Measurements from ENCODE around the gene SMIM3. TPM values are rescaled to one million over a fixed set of nuclear protein-coding genes. Genes with fewer than 3 reads are reported as not detected.

The SMIM3 gene
- total and polyA plus RNA-seq, 2 of the 13 experiments (the other 11 are each of a cell fraction or from before 2014, with no cell fraction given) = 11.6 to 96.7 TPM

DNA sequence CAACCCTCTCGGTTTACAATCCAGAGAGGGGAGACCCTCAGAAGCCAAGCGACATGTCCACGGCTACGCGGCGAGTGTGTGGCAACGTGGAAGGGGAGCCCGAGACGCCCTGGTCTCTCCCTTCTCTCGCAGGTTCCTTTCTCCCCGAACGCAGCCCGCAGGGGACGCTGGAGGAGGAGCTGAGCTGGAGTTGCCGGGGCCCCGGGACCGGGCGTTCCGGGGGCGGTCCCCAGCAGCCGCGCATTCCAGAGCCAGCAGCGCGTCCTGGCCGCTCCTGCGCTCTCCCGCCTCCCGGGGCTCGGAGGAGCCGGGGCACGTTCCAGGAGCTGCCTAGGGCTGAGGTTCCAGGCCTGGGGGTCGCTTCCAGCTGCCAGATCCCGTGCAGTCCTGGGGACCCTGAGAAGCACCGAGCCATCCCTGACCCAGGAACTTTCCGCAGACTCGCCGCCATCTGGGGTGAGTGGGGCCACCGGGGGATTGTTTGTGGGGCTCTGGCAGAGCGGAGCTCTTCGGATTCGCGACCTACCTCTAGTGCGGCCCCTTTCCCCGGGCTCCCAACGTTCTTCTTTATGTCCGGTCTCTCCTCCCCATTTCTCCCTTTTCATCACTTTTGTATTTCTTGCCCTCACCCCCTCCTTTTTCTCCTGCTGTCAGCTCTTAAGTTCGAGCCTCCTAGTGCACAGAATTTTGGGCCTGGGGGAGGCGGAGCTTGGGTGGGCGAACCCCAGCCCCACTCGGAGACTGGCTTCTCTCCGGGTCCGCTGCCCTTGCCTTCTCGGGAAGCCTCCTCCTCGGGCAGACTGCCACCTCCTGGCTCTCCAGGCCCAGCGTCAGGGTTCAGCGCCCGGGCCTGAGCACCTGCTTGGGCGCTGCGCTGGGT lies at the start of gene SMIM3 (continued):
- no peak for TF ChIP-seq NFYC (CRISPR knock-in tag; IDR thresholded peaks at IDR 0.05)
- TF ChIP-seq BCL6 (CRISPR knock-in tag; IDR thresholded peaks at IDR 0.05) = peak; percentile 5; the same call in 1 of the 2 replicates
- peak; percentile 27; the same call in 1 of the 2 replicates for TF ChIP-seq ATF3 (CRISPR knock-in tag; IDR thresholded peaks at IDR 0.05)
- TF ChIP-seq MYC (CRISPR knock-in tag; IDR thresholded peaks at IDR 0.05; ENCODE audit: borderline replicate concordance) = peak; percentile 32; the same call in 1 of the 2 replicates
- TF ChIP-seq KAT7 (CRISPR knock-in tag; IDR thresholded peaks at IDR 0.05; ENCODE audit: borderline replicate concordance) = peak; percentile 79; the same call in 1 of the 2 replicates
- TF ChIP-seq XRCC5 (optimal IDR thresholded peaks at IDR 0.05; ENCODE audit: low read length) = peak; percentile 73
- peak; percentile 47; the same call in 1 of the 2 replicates for TF ChIP-seq TOPORS (CRISPR knock-in tag; IDR thresholded peaks at IDR 0.05)
- peak; percentile 43 for TF ChIP-seq U2AF1 (optimal IDR thresholded peaks at IDR 0.05; ENCODE audit: low read depth, low read length)
- TF ChIP-seq, protein P1, sequence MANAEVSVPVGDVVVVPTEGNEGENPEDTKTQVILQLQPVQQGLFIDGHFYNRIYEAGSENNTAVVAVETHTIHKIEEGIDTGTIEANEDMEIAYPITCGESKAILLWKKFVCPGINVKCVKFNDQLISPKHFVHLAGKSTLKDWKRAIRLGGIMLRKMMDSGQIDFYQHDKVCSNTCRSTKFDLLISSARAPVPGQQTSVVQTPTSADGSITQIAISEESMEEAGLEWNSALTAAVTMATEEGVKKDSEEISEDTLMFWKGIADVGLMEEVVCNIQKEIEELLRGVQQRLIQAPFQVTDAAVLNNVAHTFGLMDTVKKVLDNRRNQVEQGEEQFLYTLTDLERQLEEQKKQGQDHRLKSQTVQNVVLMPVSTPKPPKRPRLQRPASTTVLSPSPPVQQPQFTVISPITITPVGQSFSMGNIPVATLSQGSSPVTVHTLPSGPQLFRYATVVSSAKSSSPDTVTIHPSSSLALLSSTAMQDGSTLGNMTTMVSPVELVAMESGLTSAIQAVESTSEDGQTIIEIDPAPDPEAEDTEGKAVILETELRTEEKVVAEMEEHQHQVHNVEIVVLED (CRISPR knock-in tag; IDR thresholded peaks at IDR 0.05; ENCODE audit: borderline replicate concordance) = 0 out of 2 replicates have a peak, but pooled peaks have one; percentile 33
- TF ChIP-seq, protein P2, sequence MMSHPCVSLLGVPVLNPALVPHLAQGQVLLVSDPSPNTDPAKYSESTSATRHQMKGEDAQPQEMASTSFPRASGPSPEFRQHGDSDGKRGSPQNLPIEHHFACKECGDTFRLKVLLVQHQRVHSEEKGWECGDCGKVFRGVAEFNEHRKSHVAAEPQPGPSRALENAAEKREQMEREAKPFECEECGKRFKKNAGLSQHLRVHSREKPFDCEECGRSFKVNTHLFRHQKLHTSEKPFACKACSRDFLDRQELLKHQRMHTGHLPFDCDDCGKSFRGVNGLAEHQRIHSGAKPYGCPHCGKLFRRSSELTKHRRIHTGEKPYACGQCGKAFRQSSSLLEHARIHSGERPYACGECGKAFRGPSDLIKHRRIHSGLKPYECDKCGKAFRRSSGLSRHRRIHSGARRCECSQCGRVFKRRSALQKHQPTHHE (CRISPR knock-in tag; IDR thresholded peaks at IDR 0.05; ENCODE audit: borderline replicate concordance) = 0 out of 2 replicates have a peak, but pooled peaks have one; percentile 28
- TF ChIP-seq, protein P3, sequence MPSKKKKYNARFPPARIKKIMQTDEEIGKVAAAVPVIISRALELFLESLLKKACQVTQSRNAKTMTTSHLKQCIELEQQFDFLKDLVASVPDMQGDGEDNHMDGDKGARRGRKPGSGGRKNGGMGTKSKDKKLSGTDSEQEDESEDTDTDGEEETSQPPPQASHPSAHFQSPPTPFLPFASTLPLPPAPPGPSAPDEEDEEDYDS (CRISPR knock-in tag; IDR thresholded peaks at IDR 0.05) = peak; percentile 48; the same call in 1 of the 2 replicates
- TF ChIP-seq ZNF556 (CRISPR knock-in tag; IDR thresholded peaks at IDR 0.05; ENCODE audit: borderline replicate concordance) = peak; percentile 41; the same call in 1 of the 2 replicates
- TF ChIP-seq ZNF124 (CRISPR knock-in tag; IDR thresholded peaks at IDR 0.05) = no peak
- TF ChIP-seq PPARG (CRISPR knock-in tag; conservative IDR thresholded peaks at IDR 0.05) = 0 out of 2 replicates have a peak, but pooled peaks have one; percentile 11
- TF ChIP-seq PRPF4 (IDR thresholded peaks at IDR 0.05; ENCODE audit: low read depth, low read length, poor library complexity, severe bottlenecking) = no peak
- TF ChIP-seq, protein P4, sequence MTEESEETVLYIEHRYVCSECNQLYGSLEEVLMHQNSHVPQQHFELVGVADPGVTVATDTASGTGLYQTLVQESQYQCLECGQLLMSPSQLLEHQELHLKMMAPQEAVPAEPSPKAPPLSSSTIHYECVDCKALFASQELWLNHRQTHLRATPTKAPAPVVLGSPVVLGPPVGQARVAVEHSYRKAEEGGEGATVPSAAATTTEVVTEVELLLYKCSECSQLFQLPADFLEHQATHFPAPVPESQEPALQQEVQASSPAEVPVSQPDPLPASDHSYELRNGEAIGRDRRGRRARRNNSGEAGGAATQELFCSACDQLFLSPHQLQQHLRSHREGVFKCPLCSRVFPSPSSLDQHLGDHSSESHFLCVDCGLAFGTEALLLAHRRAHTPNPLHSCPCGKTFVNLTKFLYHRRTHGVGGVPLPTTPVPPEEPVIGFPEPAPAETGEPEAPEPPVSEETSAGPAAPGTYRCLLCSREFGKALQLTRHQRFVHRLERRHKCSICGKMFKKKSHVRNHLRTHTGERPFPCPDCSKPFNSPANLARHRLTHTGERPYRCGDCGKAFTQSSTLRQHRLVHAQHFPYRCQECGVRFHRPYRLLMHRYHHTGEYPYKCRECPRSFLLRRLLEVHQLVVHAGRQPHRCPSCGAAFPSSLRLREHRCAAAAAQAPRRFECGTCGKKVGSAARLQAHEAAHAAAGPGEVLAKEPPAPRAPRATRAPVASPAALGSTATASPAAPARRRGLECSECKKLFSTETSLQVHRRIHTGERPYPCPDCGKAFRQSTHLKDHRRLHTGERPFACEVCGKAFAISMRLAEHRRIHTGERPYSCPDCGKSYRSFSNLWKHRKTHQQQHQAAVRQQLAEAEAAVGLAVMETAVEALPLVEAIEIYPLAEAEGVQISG (CRISPR knock-in tag; IDR thresholded peaks at IDR 0.05) = peak; percentile 83
- peak; percentile 53 for TF ChIP-seq RAD21 (CRISPR knock-in tag; IDR thresholded peaks at IDR 0.05)
- TF ChIP-seq ZNF761 (CRISPR knock-in tag; conservative IDR thresholded peaks at IDR 0.05) = no peak
- TF ChIP-seq MTA1 (CRISPR knock-in tag; IDR thresholded peaks at IDR 0.05; ENCODE audit: borderline replicate concordance) = peak; percentile 28; the same call in 1 of the 2 replicates
- peak; percentile 43; the same call in 1 of the 2 replicates for TF ChIP-seq ZNF569 (CRISPR knock-in tag; IDR thresholded peaks at IDR 0.05; ENCODE audit: borderline replicate concordance)
- TF ChIP-seq ZNF580 (CRISPR knock-in tag; IDR thresholded peaks at IDR 0.05; ENCODE audit: borderline replicate concordance, low read depth) = peak; percentile 39
- 0 out of 2 replicates have a peak, but pooled peaks have one; percentile 39 for TF ChIP-seq ZNF724P (CRISPR knock-in tag; IDR thresholded peaks at IDR 0.05; ENCODE audit: borderline replicate concordance)

Measured in HepG2 (cell line).